ENCODE results near the gene S100P. TPM values are rescaled to one million over a fixed set of nuclear protein-coding genes. Genes with fewer than 3 reads are reported as not detected.
A peak's percentile ranks its signal among the peaks of the same experiment; 100 is the strongest.
"Not testable (repeated sequence)": the region's sequence is repeated elsewhere in the genome, so short reads cannot be mapped to it uniquely, and the experiment has no call there.

S100P gene
- total RNA-seq, 1 experiment from 2014 or later = not detected

DNA sequence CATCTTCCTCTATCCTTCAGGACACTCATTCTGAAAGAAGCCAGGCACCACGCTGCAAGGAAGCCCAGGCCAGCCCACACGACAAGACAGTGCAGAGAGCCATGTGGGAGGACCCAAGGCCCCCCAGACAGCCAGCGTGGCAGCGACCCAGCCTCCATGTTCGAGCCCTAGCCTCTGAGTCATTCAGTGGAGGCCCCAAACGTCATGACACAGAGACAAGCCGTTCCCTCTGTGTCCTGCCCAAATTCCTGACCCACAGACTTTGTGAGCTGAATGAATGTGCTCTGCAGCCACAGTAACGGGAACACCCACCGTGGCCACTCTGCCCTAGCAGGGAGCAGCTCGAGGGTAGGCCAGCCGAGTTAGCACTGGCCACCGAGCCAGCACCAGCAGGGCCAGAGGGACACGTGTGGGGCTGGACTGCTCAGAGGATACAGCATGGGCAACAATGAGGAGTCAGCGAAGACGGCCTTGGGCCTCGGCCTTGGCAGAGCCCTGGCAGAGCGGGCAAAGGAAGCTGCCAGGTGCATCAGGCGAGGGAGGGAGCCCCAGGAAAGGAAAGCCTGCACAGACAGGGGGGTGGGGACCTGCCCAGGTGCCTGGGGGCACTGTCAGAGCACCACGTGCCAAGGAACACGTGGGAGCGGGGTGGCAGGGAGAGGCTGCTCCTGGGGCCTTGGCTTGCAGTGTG lies 30.9 kb downstream of the S100P start:
- peak; percentile 33 for DNase-seq (ENCODE audit: low read depth)

DNA sequence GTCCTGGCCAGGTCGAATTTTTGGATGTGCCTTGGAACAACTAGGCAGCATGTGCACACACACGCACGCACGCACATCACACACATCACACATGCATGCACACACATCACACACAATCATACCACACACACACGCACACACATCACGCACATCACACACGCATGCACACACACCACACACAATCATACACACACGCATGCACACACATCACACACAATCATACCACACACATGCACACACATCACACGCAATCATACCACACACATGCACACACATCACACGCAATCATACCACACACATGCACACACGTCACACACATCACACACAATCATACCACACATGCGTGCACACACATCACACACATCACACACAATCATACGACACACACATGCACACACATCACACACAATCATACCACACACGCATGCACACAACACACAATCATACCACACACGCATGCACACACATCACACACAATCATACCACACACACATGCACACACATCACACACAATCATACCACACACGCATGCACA lies 31.8 kb downstream of the S100P start:
- not testable (repeated sequence) for DNase-seq (ENCODE audit: low read depth)

DNA sequence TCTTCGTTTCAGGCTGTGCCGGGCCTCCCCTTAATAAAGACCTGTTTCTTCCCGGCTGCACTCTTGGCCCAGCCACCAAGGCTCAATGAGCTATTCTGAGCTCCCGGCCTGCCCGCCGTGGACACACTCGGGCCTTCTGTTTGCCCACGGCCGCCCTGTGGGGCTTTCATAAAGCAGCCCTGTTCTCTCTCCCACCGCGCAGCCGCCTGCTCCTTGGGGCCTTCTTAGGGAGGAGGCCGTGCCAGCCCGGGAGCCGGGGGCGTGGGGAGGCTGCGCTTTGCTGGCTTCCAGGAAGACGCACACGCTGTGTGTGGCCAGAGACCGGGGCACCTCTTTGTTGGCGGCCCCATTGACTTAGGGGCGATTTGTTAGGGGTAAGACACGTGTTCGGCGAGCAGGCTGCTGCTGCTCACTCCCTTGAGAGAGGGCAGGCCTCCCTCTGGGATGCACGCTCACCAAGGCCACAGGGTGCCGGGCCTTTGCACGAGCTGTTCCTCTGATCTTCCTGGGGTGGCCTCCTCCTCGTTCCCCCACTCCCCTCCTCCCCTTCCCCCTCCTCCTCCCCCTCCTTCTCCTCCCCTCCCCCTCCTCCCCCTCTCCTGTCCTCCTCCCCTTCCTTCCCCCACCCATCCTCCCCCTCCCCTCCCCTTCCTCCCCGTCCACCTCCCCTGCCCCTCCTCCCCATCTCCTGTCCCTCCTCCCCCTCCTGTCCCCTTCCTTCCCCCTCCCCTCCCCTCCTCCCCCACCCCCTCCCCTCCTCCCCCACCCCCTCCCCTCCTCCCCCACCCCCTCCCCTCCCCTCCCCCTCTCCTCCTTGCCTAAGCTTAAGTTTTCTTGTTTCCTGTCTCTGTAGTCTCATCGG lies 33.6 kb downstream of the S100P start:
- peak; percentile 68 for DNase-seq (ENCODE audit: low read depth)

DNA sequence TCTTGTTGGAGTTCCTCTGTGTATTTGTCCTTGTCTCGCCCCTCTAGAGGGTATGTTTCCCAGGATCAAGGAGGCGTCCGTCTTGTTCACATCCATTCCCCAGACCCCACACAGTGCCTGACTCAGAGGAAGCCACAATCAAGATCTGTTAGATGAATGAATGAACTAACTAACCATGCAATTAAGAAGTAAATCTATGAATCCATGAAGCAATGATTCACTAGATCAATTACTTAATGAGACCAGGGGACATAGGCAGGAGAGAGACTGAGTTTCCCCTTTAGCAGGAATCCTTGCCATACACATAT lies 34.2 kb downstream of the S100P start:
- peak; percentile 76 for DNase-seq (ENCODE audit: low read depth)

DNA sequence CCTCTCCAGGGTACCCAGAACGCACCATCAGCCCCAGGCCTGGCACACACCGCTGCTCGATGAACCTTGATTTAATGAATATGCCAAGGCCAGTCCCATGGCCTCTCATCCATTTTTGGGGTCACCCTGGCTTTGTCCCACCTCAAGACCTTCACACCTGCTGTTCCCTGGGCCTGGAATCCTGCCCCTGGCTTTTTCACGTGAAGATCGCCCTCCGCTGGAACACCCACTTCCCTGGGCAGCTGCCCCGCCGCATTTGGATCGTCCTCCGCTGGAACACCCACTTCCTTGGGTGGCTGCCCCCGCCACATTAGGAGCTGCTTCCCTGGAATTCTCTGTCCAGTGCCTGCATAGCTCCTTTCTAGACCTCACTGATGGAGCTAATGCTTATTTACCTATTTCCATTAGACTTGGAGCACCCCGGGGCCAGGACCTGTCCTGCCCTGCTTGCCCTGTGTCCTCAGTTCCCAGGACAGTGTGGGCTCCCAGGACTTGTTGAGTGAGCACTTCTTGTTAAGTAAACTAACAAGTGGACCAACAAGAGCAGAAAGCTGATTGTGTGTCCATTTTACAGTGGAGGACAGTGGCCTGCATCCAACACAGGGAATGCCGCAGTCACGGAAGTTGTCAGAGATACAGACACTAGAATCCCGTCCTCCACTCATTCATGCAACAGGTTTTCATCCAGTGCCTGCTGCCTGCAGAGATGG lies 34.8 kb downstream of the S100P start:
- no peak for DNase-seq (ENCODE audit: low read depth)

DNA sequence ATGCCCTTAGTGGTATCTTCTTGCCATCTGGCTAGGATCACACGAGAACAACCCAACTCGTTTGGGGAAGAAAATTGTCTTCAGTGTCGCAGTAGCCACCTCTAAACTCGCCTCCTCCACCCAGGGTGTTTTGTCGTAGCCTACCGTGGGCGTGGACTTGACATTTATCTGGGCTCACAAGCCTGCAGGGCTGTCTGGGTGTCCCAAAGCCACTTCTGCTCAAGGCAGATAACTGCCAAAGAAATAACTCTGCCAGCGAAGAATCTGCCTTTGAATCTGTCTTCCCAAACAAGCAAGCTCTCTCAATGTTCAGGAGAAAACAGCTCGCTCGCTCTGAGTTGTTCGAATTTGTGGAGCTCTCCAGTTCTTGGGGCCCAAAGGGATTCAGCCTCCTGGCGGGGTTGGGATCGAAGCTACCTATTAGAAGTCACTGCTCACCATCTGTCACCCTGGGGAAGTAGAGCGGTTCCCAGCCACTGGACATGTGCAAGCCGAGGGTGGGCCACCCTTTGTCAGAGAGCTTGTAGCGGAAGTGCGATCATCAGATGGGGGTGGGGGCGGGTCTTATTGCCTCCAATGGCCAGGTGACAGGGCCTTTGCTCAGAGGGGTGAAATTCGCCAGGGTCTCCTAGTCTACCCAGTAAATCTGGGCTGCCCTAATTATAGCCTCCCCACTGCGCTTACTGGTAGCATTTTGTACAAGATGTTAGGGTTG lies 37.1 kb downstream of the S100P start:
- no peak for DNase-seq (ENCODE audit: low read depth)

DNA sequence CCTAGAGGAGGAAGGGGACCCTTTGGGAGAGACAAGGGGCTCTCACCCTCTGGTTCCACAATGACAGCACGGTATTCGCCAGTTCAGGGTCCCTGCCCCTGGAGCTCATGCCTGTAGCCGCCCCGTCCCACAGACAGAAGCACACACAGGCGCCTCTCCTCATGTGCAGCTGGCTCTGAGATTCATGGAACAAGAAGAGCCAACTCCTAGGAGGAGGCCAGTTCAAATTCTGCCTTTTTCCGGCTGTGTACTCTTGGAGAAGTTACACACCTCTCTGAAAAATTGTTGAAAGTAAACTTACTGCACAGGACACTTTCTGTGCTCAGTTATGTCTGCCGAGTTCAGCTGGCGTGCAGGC lies 37.6 kb downstream of the S100P start:
- DNase-seq (ENCODE audit: low read depth) = no peak

DNA sequence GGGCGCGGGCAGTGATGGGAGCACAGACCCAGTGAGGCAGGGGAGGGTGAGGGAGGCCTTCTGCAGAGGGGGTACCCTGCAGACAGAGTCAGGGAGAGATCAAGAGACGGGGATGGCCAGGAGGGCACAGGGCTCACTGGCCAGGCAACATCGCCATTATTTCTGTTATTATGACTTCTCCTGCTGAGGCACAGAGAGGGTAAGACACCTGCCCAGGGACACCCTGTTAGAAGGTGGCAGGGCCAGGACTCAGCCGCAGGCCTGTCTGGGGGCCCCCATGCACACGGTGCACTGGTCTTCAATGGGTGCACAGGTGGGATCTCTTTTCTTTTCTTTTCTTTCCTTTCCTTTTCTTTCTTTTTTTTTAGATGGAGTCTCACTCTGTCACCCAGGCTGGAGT lies 38.1 kb downstream of the S100P start:
- DNase-seq (ENCODE audit: low read depth) = no peak

DNA sequence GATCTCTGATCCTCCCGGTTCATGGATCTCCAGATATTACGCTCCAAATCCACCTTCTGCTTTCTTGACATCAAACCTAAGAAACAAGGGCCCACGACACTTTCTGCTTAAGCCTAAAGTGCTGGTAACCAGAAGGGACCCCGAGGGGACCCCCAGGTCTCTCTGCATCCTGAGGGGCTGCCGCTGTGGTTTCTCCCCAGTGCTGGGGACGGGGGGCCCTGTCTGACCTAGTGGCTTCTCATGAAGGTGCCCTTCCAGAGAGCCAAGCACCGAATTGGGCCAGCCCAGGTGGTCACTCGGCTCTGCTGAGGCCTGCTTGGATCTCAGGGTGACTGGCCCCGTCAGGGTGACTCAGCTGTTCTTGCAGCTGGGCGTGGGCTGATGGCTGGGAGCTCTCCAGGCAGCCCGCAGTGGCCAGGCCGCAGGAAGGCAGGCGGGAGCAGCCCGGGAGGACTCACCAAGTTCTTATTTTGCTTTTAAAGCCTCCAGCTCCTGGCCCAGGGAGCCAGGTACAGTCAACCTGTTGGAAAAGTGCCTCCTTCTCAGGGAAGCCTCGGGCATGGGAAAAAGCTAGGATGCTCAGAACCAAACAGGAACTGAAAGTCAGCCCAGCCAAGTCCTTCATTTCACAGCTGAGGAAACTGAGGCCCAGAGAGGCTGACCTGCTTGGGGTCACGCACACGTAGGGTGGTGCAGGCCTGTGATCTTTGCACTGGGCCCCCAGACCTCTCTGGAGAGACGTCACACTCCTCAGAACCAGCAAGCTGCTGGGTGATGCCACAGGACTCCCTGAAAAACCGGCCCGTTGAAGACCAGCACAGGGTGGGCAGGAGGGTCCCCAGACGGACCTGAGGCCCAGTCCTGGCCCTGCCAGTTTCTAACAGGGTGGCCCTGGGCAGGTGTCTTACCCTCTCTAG lies 39.0 kb downstream of the S100P start:
- DNase-seq (ENCODE audit: low read depth) = peak; percentile 88

DNA sequence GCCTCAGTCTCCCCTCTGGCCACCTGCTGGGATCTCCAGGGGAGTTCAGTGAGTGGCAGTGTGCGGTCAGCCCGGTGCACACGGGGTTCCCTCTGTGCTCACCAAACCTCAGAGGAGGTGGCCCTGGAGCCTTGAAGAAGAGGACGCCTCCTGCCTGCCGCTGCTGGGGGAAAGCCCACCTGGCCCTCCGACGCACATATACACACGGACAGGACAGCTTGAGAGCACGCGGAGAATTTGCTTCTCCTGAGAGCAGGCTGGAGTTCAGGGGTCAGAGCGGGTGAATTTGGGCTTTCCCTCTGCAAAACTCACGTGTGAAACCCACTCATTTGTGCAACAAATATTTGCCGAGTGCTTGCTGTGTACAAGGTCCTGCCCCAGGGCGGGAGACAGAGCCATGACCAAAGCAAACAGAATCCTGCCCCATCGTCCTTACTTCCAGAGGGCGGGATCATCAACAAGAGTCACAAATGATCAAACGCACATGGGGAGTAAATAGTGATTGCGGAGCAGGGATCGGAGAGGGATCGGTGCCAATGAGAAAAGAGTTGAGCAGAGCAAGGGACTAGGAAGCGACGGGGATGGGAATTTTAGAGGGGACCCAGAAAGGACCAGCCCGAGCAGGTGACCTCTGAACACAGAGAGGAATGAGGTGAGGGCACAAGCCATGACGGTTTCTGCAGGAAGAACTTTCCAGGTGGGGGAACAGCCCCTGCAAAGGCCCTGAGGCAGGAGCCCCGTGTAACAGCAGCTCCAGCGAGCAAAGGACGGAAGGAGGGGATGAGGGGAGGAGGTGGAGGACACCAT lies 39.9 kb downstream of the S100P start:
- no peak for DNase-seq (ENCODE audit: low read depth)

DNA sequence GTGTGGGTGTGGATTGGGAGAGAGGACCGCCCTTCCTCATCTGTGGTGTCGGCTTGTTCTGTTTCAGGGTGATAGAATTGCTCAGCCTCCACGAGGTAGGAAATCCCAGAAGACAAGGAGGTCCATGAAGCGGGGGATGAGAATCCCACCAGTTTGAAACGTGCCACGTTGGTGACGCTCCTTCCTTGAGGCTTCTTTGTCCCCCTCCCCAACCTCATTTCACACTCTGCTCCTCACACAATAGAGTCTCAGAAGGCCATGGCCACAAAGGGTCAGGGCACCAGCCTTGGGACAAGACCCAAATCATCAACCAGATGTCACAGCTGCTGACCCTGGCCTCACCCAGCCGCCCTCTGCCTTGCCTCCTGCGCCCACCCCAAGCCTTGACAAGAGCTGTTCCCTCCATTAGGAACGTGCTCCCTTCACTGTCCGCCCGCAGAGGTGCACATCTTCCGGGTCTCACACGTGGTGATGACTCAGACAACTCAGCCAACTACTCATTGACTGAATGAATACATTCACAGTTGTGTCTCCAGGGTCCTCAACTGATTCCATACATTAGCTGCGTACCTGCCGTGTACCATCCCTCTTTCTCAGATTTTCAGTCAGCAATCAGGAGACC lies 40.6 kb downstream of the S100P start:
- no peak for DNase-seq (ENCODE audit: low read depth)

DNA sequence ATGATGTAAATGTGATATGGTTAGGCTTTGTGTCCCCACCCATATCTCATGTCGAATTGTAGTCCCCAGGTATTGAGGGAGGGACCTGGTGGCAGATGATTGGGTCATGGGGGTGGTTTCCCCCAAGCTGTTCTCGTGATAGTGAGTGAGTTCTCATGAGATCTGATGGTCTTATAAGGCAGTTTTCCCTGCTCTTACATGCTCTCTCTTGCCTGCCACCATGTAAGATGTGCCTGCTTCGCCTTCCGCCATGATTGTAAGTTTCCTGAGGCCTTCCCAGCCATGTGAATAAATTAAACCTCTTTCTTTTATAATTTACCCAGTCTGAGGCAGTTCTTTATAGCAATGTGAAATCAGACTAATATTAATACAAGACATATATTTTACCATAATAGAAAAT lies 46.2 kb downstream of the S100P start:
- no peak for DNase-seq (ENCODE audit: low read depth)

DNA sequence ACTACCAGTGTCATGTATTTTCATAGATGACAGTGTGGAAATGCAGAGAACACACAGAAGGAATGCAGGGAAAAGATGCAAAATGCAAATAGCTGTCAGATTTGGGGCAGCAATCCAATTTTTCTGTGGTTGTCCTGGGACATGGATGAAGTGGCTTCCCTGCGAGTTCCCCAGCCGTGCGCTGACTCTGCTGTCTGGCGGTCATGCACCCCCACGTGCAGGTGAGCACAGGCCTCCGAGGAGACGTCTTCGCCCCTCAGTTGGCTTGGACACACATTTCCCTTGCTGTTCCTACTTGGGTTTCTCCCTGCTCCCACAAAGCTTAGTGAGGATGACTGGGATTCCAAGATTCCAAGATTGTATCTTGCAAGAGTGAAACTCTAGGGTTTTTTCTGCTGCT lies 46.7 kb downstream of the S100P start:
- no peak for DNase-seq (ENCODE audit: low read depth)

DNA sequence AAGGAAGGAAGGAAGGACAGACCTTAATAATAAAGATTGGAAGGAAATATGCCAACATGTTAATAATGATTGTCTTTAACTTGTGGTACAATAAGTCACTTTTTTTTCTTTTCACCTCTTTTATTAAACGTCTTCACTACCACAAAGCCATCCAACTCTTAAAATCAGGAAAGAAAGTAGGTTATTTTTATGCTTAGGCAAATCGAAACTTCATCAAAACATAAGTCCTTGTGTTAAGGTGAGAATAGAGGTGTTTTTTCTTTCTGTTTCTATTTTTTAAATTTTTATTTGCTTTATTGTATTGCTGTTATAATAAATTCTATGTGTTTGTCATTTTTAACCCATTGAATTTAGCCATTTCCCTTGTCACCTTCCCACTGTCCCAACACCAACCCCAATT lies 48.8 kb downstream of the S100P start:
- no peak for DNase-seq (ENCODE audit: low read depth)

DNA sequence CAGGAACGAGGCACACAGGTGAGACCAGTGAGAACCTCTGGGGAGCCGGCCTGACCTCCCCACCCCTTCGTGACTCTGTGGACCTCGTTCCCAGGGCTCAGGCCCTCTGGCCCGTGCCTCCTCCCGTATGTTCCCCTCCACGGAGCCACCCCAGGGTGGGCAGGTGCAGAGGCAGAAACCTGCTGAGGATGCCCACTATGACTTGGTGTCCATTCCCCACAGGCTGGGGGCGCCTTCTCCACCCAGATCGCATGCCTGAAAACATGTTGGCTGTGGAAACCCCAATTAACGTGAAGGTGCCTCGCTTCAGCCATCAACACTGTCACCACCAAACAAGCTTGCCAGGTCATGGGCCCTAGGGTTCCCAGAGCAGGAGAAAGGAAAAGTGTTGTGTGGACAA lies 49.3 kb downstream of the S100P start:
- DNase-seq (ENCODE audit: low read depth) = no peak
